HepG2 (cell line): ENCODE data around the gene SH2D3C. TPM values are rescaled to one million over a fixed set of nuclear protein-coding genes. Genes with fewer than 3 reads are reported as not detected.

Experiments
- ESRRA ChIP-seq: sonication (generic); formaldehyde crosslinking; IDR thresholded peaks from 2 replicates; pipeline ENCODE4 v1.5.1; 2020; ENCODE audit warnings: mild to moderate bottlenecking, low read depth, missing genetic modification reagents
- HOXA5 ChIP-seq: sonication (generic); formaldehyde crosslinking; IDR thresholded peaks from 2 replicates; pipeline ENCODE4 v1.4.0; 2020; ENCODE audit warnings: missing genetic modification reagents
- KAT8 ChIP-seq: IDR thresholded peaks from 2 replicates; pipeline ENCODE4 v1.6.1; 2016; ENCODE audit warnings: missing genetic modification reagents, missing compliant biosample characterization
- KLF11 ChIP-seq: IDR thresholded peaks from 2 replicates; pipeline ENCODE4 v1.6.1; 2016; ENCODE audit warnings: missing compliant biosample characterization
- MEIS2 ChIP-seq: sonication (generic); formaldehyde crosslinking; IDR thresholded peaks from 2 replicates; pipeline ENCODE4 v1.9.0; 2021; ENCODE audit warnings: mild to moderate bottlenecking, missing genetic modification reagents
- PATZ1 ChIP-seq: sonication (generic); formaldehyde crosslinking; IDR thresholded peaks from 2 replicates; pipeline ENCODE4 v1.4.0; 2020; ENCODE audit warnings: missing genetic modification reagents
- RAD21 ChIP-seq: fragments of 450-650 bp; formaldehyde crosslinking; IDR thresholded peaks from 2 replicates; pipeline ENCODE4 v1.5.0; 2020; ENCODE audit warnings: mild to moderate bottlenecking
- ZFP1 ChIP-seq: IDR thresholded peaks from 2 replicates; pipeline ENCODE4 v1.6.1; 2016
- ZFY ChIP-seq: sonication (generic); formaldehyde crosslinking; IDR thresholded peaks from 2 replicates; pipeline ENCODE4 v1.4.0; 2020; ENCODE audit warnings: missing genetic modification reagents
- ZNF577 ChIP-seq: sonication (generic); formaldehyde crosslinking; IDR thresholded peaks from 2 replicates; pipeline ENCODE4 v1.4.0; 2020; ENCODE audit warnings: mild to moderate bottlenecking, low read depth, missing genetic modification reagents, borderline replicate concordance
- ZSCAN12 ChIP-seq: sonication (generic); formaldehyde crosslinking; IDR thresholded peaks from 2 replicates; pipeline ENCODE4 v1.9.0; 2021; ENCODE audit warnings: mild to moderate bottlenecking, missing genetic modification reagents
- polyA plus RNA-seq, 8 experiments: library from polyadenylated mRNA; depleted of rRNA in 3 of 8; stranded (reverse) in 7 of 8; unstranded in 1 of 8; fragments of >200 nt; fragmentation: Illumina TruSeq in 4 of 8; extraction: Trizol in 4 of 8; gene quantifications; 2 replicates each; pipeline versions ENCODE4 v1.2.1 to v1.2.3, GENCODE V29; 2011 to 2016; ENCODE audit warnings: low read depth in 4 of 8, missing spikeins in 1 of 8, mixed read lengths in 1 of 8; ENCODE audit not compliant: insufficient read depth in 1 of 8
- total RNA-seq, 5 experiments: library from RNA; depleted of rRNA; stranded (reverse); fragments of >200 nt; fragmentation: Illumina TruSeq; extraction: Trizol; gene quantifications; 2 replicates each; pipeline ENCODE4 v1.2.3, GENCODE V29; 2016; ENCODE audit warnings: low read depth in 1 of 5
- TF ChIP-seq, protein P1 (sequence below): sonication (generic); formaldehyde crosslinking; IDR thresholded peaks from 2 replicates; pipeline ENCODE4 v1.5.0; 2020; ENCODE audit warnings: missing genetic modification reagents, mild to moderate bottlenecking, borderline replicate concordance
- TF ChIP-seq, protein P2 (sequence below), 2 experiments: fragments of 450-650 bp in 1 of 2; sonication (generic) in 1 of 2; formaldehyde crosslinking in 1 of 2; IDR thresholded peaks; 2 replicates each; pipeline versions ENCODE4 v1.6.1 to v1.8.0; 2016 to 2022; ENCODE audit warnings: antibody characterized with exemption in 1 of 2, mild to moderate bottlenecking in 1 of 2, missing genetic modification reagents in 1 of 2
- TF ChIP-seq, protein P3 (sequence below): sonication (generic); formaldehyde crosslinking; IDR thresholded peaks from 2 replicates; pipeline ENCODE4 v1.8.1; 2023; ENCODE audit warnings: mild to moderate bottlenecking, missing genetic modification reagents

The SH2D3C gene
- total and polyA plus RNA-seq, 2 of the 13 experiments (the other 11 are each of a cell fraction or from before 2014, with no cell fraction given), result not detected

- TF ChIP-seq ZFY (CRISPR knock-in tag), result peak; percentile 98
- no peak for TF ChIP-seq ZFP1
- peak; percentile 90 for TF ChIP-seq RAD21
- peak; percentile 31; the same call in 1 of the 2 replicates for TF ChIP-seq ESRRA
- TF ChIP-seq KAT8 (CRISPR knock-in tag), result peak; percentile 38; the same call in 1 of the 2 replicates
- TF ChIP-seq PATZ1 (CRISPR knock-in tag), result peak; percentile 38; the same call in 1 of the 2 replicates
- peak; percentile 33; the same call in 1 of the 2 replicates for TF ChIP-seq HOXA5
- TF ChIP-seq, protein P1, sequence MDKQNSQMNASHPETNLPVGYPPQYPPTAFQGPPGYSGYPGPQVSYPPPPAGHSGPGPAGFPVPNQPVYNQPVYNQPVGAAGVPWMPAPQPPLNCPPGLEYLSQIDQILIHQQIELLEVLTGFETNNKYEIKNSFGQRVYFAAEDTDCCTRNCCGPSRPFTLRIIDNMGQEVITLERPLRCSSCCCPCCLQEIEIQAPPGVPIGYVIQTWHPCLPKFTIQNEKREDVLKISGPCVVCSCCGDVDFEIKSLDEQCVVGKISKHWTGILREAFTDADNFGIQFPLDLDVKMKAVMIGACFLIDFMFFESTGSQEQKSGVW (CRISPR knock-in tag), result no peak
- TF ChIP-seq KLF11 (CRISPR knock-in tag), result no peak
- TF ChIP-seq, protein P2, sequence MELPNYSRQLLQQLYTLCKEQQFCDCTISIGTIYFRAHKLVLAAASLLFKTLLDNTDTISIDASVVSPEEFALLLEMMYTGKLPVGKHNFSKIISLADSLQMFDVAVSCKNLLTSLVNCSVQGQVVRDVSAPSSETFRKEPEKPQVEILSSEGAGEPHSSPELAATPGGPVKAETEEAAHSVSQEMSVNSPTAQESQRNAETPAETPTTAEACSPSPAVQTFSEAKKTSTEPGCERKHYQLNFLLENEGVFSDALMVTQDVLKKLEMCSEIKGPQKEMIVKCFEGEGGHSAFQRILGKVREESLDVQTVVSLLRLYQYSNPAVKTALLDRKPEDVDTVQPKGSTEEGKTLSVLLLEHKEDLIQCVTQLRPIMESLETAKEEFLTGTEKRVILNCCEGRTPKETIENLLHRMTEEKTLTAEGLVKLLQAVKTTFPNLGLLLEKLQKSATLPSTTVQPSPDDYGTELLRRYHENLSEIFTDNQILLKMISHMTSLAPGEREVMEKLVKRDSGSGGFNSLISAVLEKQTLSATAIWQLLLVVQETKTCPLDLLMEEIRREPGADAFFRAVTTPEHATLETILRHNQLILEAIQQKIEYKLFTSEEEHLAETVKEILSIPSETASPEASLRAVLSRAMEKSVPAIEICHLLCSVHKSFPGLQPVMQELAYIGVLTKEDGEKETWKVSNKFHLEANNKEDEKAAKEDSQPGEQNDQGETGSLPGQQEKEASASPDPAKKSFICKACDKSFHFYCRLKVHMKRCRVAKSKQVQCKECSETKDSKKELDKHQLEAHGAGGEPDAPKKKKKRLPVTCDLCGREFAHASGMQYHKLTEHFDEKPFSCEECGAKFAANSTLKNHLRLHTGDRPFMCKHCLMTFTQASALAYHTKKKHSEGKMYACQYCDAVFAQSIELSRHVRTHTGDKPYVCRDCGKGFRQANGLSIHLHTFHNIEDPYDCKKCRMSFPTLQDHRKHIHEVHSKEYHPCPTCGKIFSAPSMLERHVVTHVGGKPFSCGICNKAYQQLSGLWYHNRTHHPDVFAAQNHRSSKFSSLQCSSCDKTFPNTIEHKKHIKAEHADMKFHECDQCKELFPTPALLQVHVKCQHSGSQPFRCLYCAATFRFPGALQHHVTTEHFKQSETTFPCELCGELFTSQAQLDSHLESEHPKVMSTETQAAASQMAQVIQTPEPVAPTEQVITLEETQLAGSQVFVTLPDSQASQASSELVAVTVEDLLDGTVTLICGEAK (IDR thresholded peaks at IDR 0.05), result no peak
- TF ChIP-seq, protein P2 (CRISPR knock-in tag; IDR thresholded peaks at IDR 0.05), result no peak; the same call in 1 of the 2 replicates
- no peak for TF ChIP-seq ZSCAN12 (CRISPR knock-in tag)
- peak; percentile 72 for TF ChIP-seq MEIS2 (CRISPR knock-in tag)
- TF ChIP-seq, protein P3, sequence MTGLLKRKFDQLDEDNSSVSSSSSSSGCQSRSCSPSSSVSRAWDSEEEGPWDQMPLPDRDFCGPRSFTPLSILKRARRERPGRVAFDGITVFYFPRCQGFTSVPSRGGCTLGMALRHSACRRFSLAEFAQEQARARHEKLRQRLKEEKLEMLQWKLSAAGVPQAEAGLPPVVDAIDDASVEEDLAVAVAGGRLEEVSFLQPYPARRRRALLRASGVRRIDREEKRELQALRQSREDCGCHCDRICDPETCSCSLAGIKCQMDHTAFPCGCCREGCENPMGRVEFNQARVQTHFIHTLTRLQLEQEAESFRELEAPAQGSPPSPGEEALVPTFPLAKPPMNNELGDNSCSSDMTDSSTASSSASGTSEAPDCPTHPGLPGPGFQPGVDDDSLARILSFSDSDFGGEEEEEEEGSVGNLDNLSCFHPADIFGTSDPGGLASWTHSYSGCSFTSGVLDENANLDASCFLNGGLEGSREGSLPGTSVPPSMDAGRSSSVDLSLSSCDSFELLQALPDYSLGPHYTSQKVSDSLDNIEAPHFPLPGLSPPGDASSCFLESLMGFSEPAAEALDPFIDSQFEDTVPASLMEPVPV (CRISPR knock-in tag), result peak; percentile 77; the same call in 1 of the 2 replicates
- no peak; the same call in 1 of the 2 replicates for TF ChIP-seq ZNF577 (CRISPR knock-in tag)
These were observed 43.5 kb downstream of the SH2D3C start, which contains the start of gene TOR2A (continued) for GRCh38 chr9:127734747-127735529.
